ENCODE measurements around the gene BCL2L1. TPM values are rescaled to one million over a fixed set of nuclear protein-coding genes. Genes with fewer than 3 reads are reported as not detected.
A peak's percentile ranks its signal among the peaks of the same experiment; 100 is the strongest.
"Not testable (repeated sequence)": the region's sequence is repeated elsewhere in the genome, so short reads cannot be mapped to it uniquely, and the experiment has no call there.

The BCL2L1 gene
- total RNA-seq, 2 experiments from 2014 or later: 87.9 to 89.2 TPM

- H3K9me3 Mint-ChIP-seq: no peaks in the 10 kb centered on the region
- no peaks in the 10 kb centered on the region for H3K27me3 Mint-ChIP-seq (ENCODE audit: low read depth)
- peak; percentile 86 for DNase-seq
- peaks cover 79% of the 10 kb centered on the region for H3K4me1 Mint-ChIP-seq (ENCODE audit: low read depth)
- CTCF ChIA-PET: interaction anchor here (0.6 to 8.6 kb wide), 13 partner anchors 10 to 150 kb away, joined by 3 to 103 read pairs (median 5); partner anchors contain the start of genes BCL2L1 and TPX2
- peak overlapping the region; percentile 84 for H3K4me3 Mint-ChIP-seq
- intact Hi-C loops (cut with micrococcal nuclease): loop anchor here (1.0 to 5.0 kb wide), 6 partner anchors 13 to 103 kb away; partner anchors contain the start of genes BCL2L1 and TPX2
- H3K27ac Mint-ChIP-seq: peak overlapping the region; percentile 97
- peaks cover 63% of the 10 kb centered on the region for H3K36me3 Mint-ChIP-seq (ENCODE audit: low read depth)
These were observed 47.5 kb downstream of the BCL2L1 start for GRCh38 chr20:31674895-31675827.

- no peak overlapping the region for H3K4me3 Mint-ChIP-seq
- DNase-seq: no peak
- peaks cover 79% of the 10 kb centered on the region for H3K4me1 Mint-ChIP-seq (ENCODE audit: low read depth)
- intact Hi-C loops (cut with micrococcal nuclease): no loop called here
- CTCF ChIA-PET: interaction anchor here (0.6 to 8.6 kb wide), 9 partner anchors 10 to 149 kb away, joined by 3 to 103 read pairs (median 3); partner anchors contain the start of genes BCL2L1 and TPX2
- peaks cover 66% of the 10 kb centered on the region for H3K36me3 Mint-ChIP-seq (ENCODE audit: low read depth)
- no peaks in the 10 kb centered on the region for H3K27me3 Mint-ChIP-seq (ENCODE audit: low read depth)
- H3K9me3 Mint-ChIP-seq: no peaks in the 10 kb centered on the region
- peak overlapping the region; percentile 97 for H3K27ac Mint-ChIP-seq
These were observed 48.7 kb downstream of the BCL2L1 start for GRCh38 chr20:31673943-31674463.

- peak overlapping the region; percentile 97 for H3K27ac Mint-ChIP-seq
- intact Hi-C loops (cut with micrococcal nuclease): no loop called here
- H3K36me3 Mint-ChIP-seq (ENCODE audit: low read depth): peaks cover 60% of the 10 kb centered on the region
- no peaks in the 10 kb centered on the region for H3K9me3 Mint-ChIP-seq
- CTCF ChIA-PET: interaction anchor here (1.1 to 8.6 kb wide), 5 partner anchors 10 to 48 kb away, joined by 3 to 103 read pairs (median 4); partner anchors contain the start of gene BCL2L1
- H3K4me3 Mint-ChIP-seq: no peak overlapping the region
- H3K4me1 Mint-ChIP-seq (ENCODE audit: low read depth): peaks cover 74% of the 10 kb centered on the region
- no peak for DNase-seq
- no peaks in the 10 kb centered on the region for H3K27me3 Mint-ChIP-seq (ENCODE audit: low read depth)
These were observed 49.2 kb downstream of the BCL2L1 start for GRCh38 chr20:31673435-31673834.

GRCh38 chr20:31671324-31671723, 51.3 kb downstream of the BCL2L1 start:
- Mint-ChIP-seq H3K4me3 (no peak overlapping the region), H3K27me3 (ENCODE audit: low read depth) (no peaks in the 10 kb centered on the region), H3K4me1 (ENCODE audit: low read depth) (peaks cover 72% of the 10 kb centered on the region), H3K27ac (peak overlapping the region; percentile 4), H3K9me3 (no peaks in the 10 kb centered on the region), H3K36me3 (ENCODE audit: low read depth) (peaks cover 58% of the 10 kb centered on the region)
- intact Hi-C loops (cut with micrococcal nuclease): no loop called here
- CTCF ChIA-PET: interaction anchor here (1.2 to 2.8 kb wide), 3 partner anchors 10 to 52 kb away, joined by 3 to 19 read pairs (median 5); no protein-coding TSS in a partner anchor
- DNase-seq: no peak

- Mint-ChIP-seq H3K27me3 (ENCODE audit: low read depth) (no peaks in the 10 kb centered on the region), H3K27ac (peak overlapping the region; percentile 57), H3K9me3 (no peaks in the 10 kb centered on the region), H3K36me3 (ENCODE audit: low read depth) (peaks cover 58% of the 10 kb centered on the region), H3K4me1 (ENCODE audit: low read depth) (peaks cover 72% of the 10 kb centered on the region), H3K4me3 (no peak overlapping the region)
- intact Hi-C loops (cut with micrococcal nuclease): no loop called here
- no peak for DNase-seq
- CTCF ChIA-PET: interaction anchor here (1.2 to 2.8 kb wide), 3 partner anchors 9 to 53 kb away, joined by 3 to 19 read pairs (median 5); no protein-coding TSS in a partner anchor
These were observed 52.1 kb downstream of the BCL2L1 start for GRCh38 chr20:31670371-31671228.

GRCh38 chr20:31669876-31670275, 52.8 kb downstream of the BCL2L1 start:
- CTCF ChIA-PET: interaction anchor here (0.9 to 2.8 kb wide), 3 partner anchors 9 to 46 kb away, joined by 4 to 19 read pairs (median 4); no protein-coding TSS in a partner anchor
- H3K36me3 Mint-ChIP-seq (ENCODE audit: low read depth): peaks cover 58% of the 10 kb centered on the region
- no peak for DNase-seq
- no peak overlapping the region for H3K4me3 Mint-ChIP-seq
- H3K27ac Mint-ChIP-seq: peak overlapping the region; percentile 57
- no peaks in the 10 kb centered on the region for H3K27me3 Mint-ChIP-seq (ENCODE audit: low read depth)
- no peaks in the 10 kb centered on the region for H3K9me3 Mint-ChIP-seq
- H3K4me1 Mint-ChIP-seq (ENCODE audit: low read depth): peaks cover 72% of the 10 kb centered on the region
- intact Hi-C loops (cut with micrococcal nuclease): no loop called here

GRCh38 chr20:31668944-31669343, 53.7 kb downstream of the BCL2L1 start:
- DNase-seq; intact Hi-C loops (cut with micrococcal nuclease); H3K9me3 Mint-ChIP-seq; H3K4me3 Mint-ChIP-seq; H3K27me3 Mint-ChIP-seq (ENCODE audit: low read depth): not testable (repeated sequence)
- Mint-ChIP-seq H3K4me1 (ENCODE audit: low read depth) (peaks cover 71% of the 10 kb centered on the region), H3K36me3 (ENCODE audit: low read depth) (peaks cover 55% of the 10 kb centered on the region), H3K27ac (peak overlapping the region; percentile 57)
- CTCF ChIA-PET: interaction anchor here (0.9 to 1.2 kb wide), 2 partner anchors 34 to 47 kb away, joined by 4 read pairs; no protein-coding TSS in a partner anchor

- CTCF ChIA-PET: interaction anchor here (1.4 kb wide), 1 partner anchor 56 kb away, joined by 4 read pairs; no protein-coding TSS in a partner anchor
- no peaks in the 10 kb centered on the region for H3K27me3 Mint-ChIP-seq (ENCODE audit: low read depth)
- intact Hi-C loops (cut with micrococcal nuclease): no loop called here
- H3K4me3 Mint-ChIP-seq: no peak overlapping the region
- H3K4me1 Mint-ChIP-seq (ENCODE audit: low read depth): peaks cover 72% of the 10 kb centered on the region
- H3K36me3 Mint-ChIP-seq (ENCODE audit: low read depth): peaks cover 49% of the 10 kb centered on the region
- no peak for DNase-seq
- peak overlapping the region; percentile 82 for H3K27ac Mint-ChIP-seq
- H3K9me3 Mint-ChIP-seq: no peaks in the 10 kb centered on the region
These were observed 55.1 kb downstream of the BCL2L1 start for GRCh38 chr20:31667315-31668285.

GRCh38 chr20:31666258-31667042, 56.2 kb downstream of the BCL2L1 start:
- Mint-ChIP-seq H3K4me1 (ENCODE audit: low read depth) (peaks cover 76% of the 10 kb centered on the region), H3K27me3 (ENCODE audit: low read depth) (no peaks in the 10 kb centered on the region), H3K9me3 (no peaks in the 10 kb centered on the region), H3K36me3 (ENCODE audit: low read depth) (peaks cover 45% of the 10 kb centered on the region), H3K27ac (peak overlapping the region; percentile 82), H3K4me3 (no peak overlapping the region)
- DNase-seq: peak; percentile 46
- CTCF ChIA-PET: interaction anchor here (1.2 to 10.3 kb wide), 3 partner anchors 38 to 57 kb away, joined by 3 to 339 read pairs (median 4); partner anchors contain the start of gene BCL2L1
- intact Hi-C loops (cut with micrococcal nuclease): no loop called here

GRCh38 chr20:31665753-31666152, 56.9 kb downstream of the BCL2L1 start:
- Mint-ChIP-seq H3K27me3 (ENCODE audit: low read depth) (no peaks in the 10 kb centered on the region), H3K4me3 (no peak overlapping the region), H3K27ac (peak overlapping the region; percentile 82), H3K4me1 (ENCODE audit: low read depth) (peaks cover 76% of the 10 kb centered on the region), H3K36me3 (ENCODE audit: low read depth) (peaks cover 43% of the 10 kb centered on the region), H3K9me3 (no peaks in the 10 kb centered on the region)
- intact Hi-C loops (cut with micrococcal nuclease): no loop called here
- CTCF ChIA-PET: interaction anchor here (1.2 to 10.3 kb wide), 3 partner anchors 31 to 53 kb away, joined by 3 to 339 read pairs (median 18); partner anchors contain the start of gene BCL2L1
- no peak for DNase-seq

Measured in activated naive CD4-positive, alpha-beta T cell treated with anti-CD3 and anti-CD28 coated beads for 36 hours (primary cell).